Measurements from ENCODE around the gene MICAL2. TPM values are rescaled to one million over a fixed set of nuclear protein-coding genes. Genes with fewer than 3 reads are reported as not detected.
A peak's percentile ranks its signal among the peaks of the same experiment; 100 is the strongest.

Gene MICAL2
- polyA plus RNA-seq, 4 donors: 15.9 to 41.1 (median 25.6) TPM

DNA sequence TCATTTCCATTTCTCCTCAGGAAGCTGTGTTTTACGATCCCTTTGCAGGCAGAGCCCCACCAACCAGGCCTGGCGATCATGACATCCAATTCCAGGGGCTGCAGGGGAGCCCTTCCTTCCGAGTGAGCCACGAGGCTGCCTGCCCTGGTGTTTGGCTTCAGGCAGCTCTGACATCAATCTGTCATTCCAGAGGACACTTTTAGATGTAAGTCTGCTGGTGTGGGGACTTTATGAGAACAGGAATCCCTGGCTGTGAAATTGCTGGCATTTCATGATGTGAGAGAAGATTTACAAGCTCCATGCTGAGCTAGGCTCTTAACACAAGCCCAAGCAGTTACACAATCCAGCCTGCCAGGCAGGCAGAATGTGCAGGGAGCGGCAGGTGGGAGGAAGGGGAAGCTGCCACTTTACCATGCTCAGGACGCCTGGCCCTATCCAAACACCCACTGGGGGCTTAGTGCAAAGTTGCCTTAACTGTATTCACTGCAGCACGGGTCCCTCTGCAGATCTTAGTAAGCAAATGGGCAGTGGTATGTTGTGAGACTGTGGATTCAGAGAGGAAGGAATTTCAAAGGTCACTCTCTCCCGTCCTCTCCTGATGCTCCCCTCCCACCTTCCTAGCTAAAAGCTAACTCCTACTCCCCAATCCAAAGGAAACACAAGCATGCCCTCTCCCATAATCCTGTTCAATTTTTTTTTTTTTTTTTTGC is 43.4 kb upstream of the MICAL2 start:
- H3K4me3 ChIP-seq (ENCODE audit: low read depth in 1 of 3, low read length in 3 of 3): no peak overlapping the region
- no peaks in the 10 kb centered on the region for H3K27me3 ChIP-seq (ENCODE audit: control insufficient read depth in 3 of 3, insufficient read depth in 3 of 3, low read length in 3 of 3)
- no peaks in the 10 kb centered on the region for H3K36me3 ChIP-seq (ENCODE audit: control insufficient read depth in 3 of 3, insufficient read depth in 2 of 3, low read depth in 1 of 3, low read length in 3 of 3)
- FAIRE-seq (no peak), DNase-seq (peak; percentile 56 to 88)
- H3K27ac ChIP-seq (ENCODE audit: low read depth in 1 of 3, low read length in 2 of 3): peak overlapping the region in 2 of 3 donors; percentile 57 to 92
- peaks cover 0 to 23% (median 2%) of the 10 kb centered on the region in 3 donors for H3K4me1 ChIP-seq (ENCODE audit: control insufficient read depth in 3 of 3, insufficient read depth in 2 of 3, low read depth in 1 of 3, low read length in 2 of 3)
- H3K9me3 ChIP-seq (ENCODE audit: control insufficient read depth in 2 of 2, insufficient read depth in 1 of 2, low read depth in 1 of 2, low read length in 1 of 2): peaks cover 0 to 3% of the 10 kb centered on the region in 2 donors
- WGBS, 3 donors: 40 to 49% (median 46%) methylated on average over 8 of the region's 8 CpGs

DNA sequence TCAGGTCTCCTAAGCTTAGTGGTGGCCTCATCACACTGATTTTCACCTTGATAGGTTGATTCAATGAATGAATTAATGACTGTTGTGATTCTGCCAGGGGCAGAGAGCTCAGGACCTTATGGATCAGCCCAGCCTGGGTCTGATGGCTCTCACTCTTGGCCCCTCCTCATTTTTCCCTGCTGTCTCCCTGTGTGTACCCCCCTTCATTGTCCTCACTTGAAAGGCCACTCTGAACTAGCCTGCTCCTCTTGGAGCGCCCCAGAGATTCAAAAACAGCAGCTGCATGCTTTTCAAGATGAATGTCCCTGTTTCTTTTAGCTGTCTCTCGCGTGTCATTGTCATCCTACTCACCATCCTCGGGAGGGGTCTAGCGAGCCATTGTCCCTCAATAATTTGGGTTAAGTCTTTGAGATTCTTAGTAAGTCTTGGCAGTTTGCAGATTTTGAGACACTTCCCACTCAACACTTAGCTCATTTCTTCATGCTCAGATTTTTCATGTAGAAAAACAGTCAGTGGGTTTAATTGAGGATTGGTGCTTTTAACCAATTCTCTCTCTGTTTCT is 42.5 kb upstream of the MICAL2 start:
- Histone ChIP-seq H3K27ac (ENCODE audit: low read depth in 1 of 3, low read length in 2 of 3) (peak overlapping the region in 2 of 3 donors; percentile 17 to 92), H3K9me3 (ENCODE audit: control insufficient read depth in 2 of 2, insufficient read depth in 1 of 2, low read depth in 1 of 2, low read length in 1 of 2) (peaks cover 0 to 3% of the 10 kb centered on the region in 2 donors), H3K4me1 (ENCODE audit: control insufficient read depth in 3 of 3, insufficient read depth in 2 of 3, low read depth in 1 of 3, low read length in 2 of 3) (peaks cover 0 to 23% (median 2%) of the 10 kb centered on the region in 3 donors), H3K27me3 (ENCODE audit: control insufficient read depth in 3 of 3, insufficient read depth in 3 of 3, low read length in 3 of 3) (no peaks in the 10 kb centered on the region), H3K4me3 (ENCODE audit: low read depth in 1 of 3, low read length in 3 of 3) (no peak overlapping the region), H3K36me3 (ENCODE audit: control insufficient read depth in 3 of 3, insufficient read depth in 2 of 3, low read depth in 1 of 3, low read length in 3 of 3) (no peaks in the 10 kb centered on the region)
- 88 to 90% (median 89%) methylated on average over 5 of the region's 5 CpGs for WGBS, 3 donors
- DNase-seq (no peak), FAIRE-seq (no peak)

GRCh38 chr11:12069066-12069676 is 41.2 kb upstream of the MICAL2 start:
- Histone ChIP-seq H3K27ac (ENCODE audit: low read depth in 1 of 3, low read length in 2 of 3) (peak overlapping the region in 1 of 3 donors; percentile 41), H3K9me3 (ENCODE audit: control insufficient read depth in 2 of 2, insufficient read depth in 1 of 2, low read depth in 1 of 2, low read length in 1 of 2) (peaks cover 0 to 3% of the 10 kb centered on the region in 2 donors), H3K4me3 (ENCODE audit: low read depth in 1 of 3, low read length in 3 of 3) (no peak overlapping the region), H3K4me1 (ENCODE audit: control insufficient read depth in 3 of 3, insufficient read depth in 2 of 3, low read depth in 1 of 3, low read length in 2 of 3) (peaks cover 0 to 23% (median 2%) of the 10 kb centered on the region in 3 donors), H3K27me3 (ENCODE audit: control insufficient read depth in 3 of 3, insufficient read depth in 3 of 3, low read length in 3 of 3) (no peaks in the 10 kb centered on the region), H3K36me3 (ENCODE audit: control insufficient read depth in 3 of 3, insufficient read depth in 2 of 3, low read depth in 1 of 3, low read length in 3 of 3) (no peaks in the 10 kb centered on the region)
- peak; percentile 46 to 62 for DNase-seq
- 18 to 59% (median 42%) methylated on average over 12 of the region's 12 CpGs for WGBS, 3 donors
- FAIRE-seq: no peak

- no peaks in the 10 kb centered on the region for H3K36me3 ChIP-seq (ENCODE audit: control insufficient read depth in 3 of 3, insufficient read depth in 2 of 3, low read depth in 1 of 3, low read length in 3 of 3)
- FAIRE-seq (no peak), DNase-seq (no peak)
- H3K4me3 ChIP-seq (ENCODE audit: low read depth in 1 of 3, low read length in 3 of 3): no peak overlapping the region
- H3K27me3 ChIP-seq (ENCODE audit: control insufficient read depth in 3 of 3, insufficient read depth in 3 of 3, low read length in 3 of 3): no peaks in the 10 kb centered on the region
- peaks cover 0 to 23% (median 2%) of the 10 kb centered on the region in 3 donors for H3K4me1 ChIP-seq (ENCODE audit: control insufficient read depth in 3 of 3, insufficient read depth in 2 of 3, low read depth in 1 of 3, low read length in 2 of 3)
- peak overlapping the region in 1 of 3 donors; percentile 76 for H3K27ac ChIP-seq (ENCODE audit: low read depth in 1 of 3, low read length in 2 of 3)
- no peaks in the 10 kb centered on the region for H3K9me3 ChIP-seq (ENCODE audit: control insufficient read depth in 2 of 2, insufficient read depth in 1 of 2, low read depth in 1 of 2, low read length in 1 of 2)
- 79 to 84% (median 81%) methylated on average over 14 of the region's 14 CpGs for WGBS, 3 donors
These were observed 39.7 kb upstream of the MICAL2 start for GRCh38 chr11:12070446-12071267.

DNA sequence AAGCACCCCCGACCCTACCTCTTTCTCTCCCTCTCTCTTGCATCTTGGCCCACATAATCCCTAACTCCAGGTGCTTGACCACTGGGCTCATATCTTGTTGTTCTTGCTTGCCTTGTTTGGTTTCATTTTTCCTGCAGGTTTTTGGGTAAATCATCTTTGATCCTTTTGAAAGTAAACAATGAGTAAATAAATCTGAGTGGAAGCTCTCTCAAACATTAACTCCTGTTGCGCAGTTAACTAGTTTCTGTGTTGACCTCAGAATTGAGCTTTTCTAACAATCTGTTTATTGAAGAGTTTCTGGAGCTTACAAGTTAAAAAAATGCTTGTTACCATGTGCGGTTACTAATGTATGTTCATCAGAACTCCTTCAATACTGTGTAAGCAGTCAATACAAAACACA is 38.8 kb upstream of the MICAL2 start:
- H3K4me1 ChIP-seq (ENCODE audit: control insufficient read depth in 3 of 3, insufficient read depth in 2 of 3, low read depth in 1 of 3, low read length in 2 of 3): peaks cover 0 to 18% (median 2%) of the 10 kb centered on the region in 3 donors
- WGBS, 3 donors: 64 to 87% (median 74%) methylated on average over 3 of the region's 3 CpGs
- H3K27ac ChIP-seq (ENCODE audit: low read depth in 1 of 3, low read length in 2 of 3): peak overlapping the region in 1 of 3 donors; percentile 69
- H3K36me3 ChIP-seq (ENCODE audit: control insufficient read depth in 3 of 3, insufficient read depth in 2 of 3, low read depth in 1 of 3, low read length in 3 of 3): no peaks in the 10 kb centered on the region
- no peaks in the 10 kb centered on the region for H3K27me3 ChIP-seq (ENCODE audit: control insufficient read depth in 3 of 3, insufficient read depth in 3 of 3, low read length in 3 of 3)
- DNase-seq (no peak), FAIRE-seq (no peak)
- no peak overlapping the region for H3K4me3 ChIP-seq (ENCODE audit: low read depth in 1 of 3, low read length in 3 of 3)
- no peaks in the 10 kb centered on the region for H3K9me3 ChIP-seq (ENCODE audit: control insufficient read depth in 2 of 2, insufficient read depth in 1 of 2, low read depth in 1 of 2, low read length in 1 of 2)

DNA sequence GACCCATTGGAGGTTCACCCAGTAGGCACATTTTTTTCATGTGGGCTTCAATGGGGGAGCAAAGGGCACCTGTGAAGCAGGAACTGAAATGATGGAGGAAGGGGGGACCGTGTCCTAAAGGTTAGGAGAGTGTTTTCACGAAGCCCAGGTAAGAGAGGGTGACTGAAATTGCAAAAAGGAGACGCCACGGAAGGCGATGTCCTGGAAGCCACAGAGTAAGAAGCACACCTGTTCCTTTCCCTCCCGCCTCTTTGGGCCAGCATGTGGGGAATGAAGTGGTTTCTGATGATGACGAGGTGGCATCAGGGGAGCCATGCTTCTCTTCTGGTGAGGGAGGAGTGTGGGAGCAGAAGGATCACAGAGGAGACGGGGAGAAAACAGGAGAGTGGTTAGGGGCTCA is 37.0 kb upstream of the MICAL2 start:
- H3K27me3 ChIP-seq (ENCODE audit: control insufficient read depth in 3 of 3, insufficient read depth in 3 of 3, low read length in 3 of 3): no peaks in the 10 kb centered on the region
- H3K27ac ChIP-seq (ENCODE audit: low read depth in 1 of 3, low read length in 2 of 3): no peak overlapping the region
- no peak for FAIRE-seq
- H3K36me3 ChIP-seq (ENCODE audit: control insufficient read depth in 3 of 3, insufficient read depth in 2 of 3, low read depth in 1 of 3, low read length in 3 of 3): no peaks in the 10 kb centered on the region
- WGBS, 3 donors: 85 to 94% (median 93%) methylated on average over 8 of the region's 8 CpGs
- H3K4me1 ChIP-seq (ENCODE audit: control insufficient read depth in 3 of 3, insufficient read depth in 2 of 3, low read depth in 1 of 3, low read length in 2 of 3): peaks cover 0 to 4% (median 0%) of the 10 kb centered on the region in 3 donors
- H3K4me3 ChIP-seq (ENCODE audit: low read depth in 1 of 3, low read length in 3 of 3): no peak overlapping the region
- DNase-seq: no peak
- no peaks in the 10 kb centered on the region for H3K9me3 ChIP-seq (ENCODE audit: control insufficient read depth in 2 of 2, insufficient read depth in 1 of 2, low read depth in 1 of 2, low read length in 1 of 2)

- Histone ChIP-seq H3K27ac (ENCODE audit: low read depth in 1 of 3, low read length in 2 of 3) (no peak overlapping the region), H3K9me3 (ENCODE audit: control insufficient read depth in 2 of 2, insufficient read depth in 1 of 2, low read depth in 1 of 2, low read length in 1 of 2) (no peaks in the 10 kb centered on the region), H3K27me3 (ENCODE audit: control insufficient read depth in 3 of 3, insufficient read depth in 3 of 3, low read length in 3 of 3) (no peaks in the 10 kb centered on the region), H3K36me3 (ENCODE audit: control insufficient read depth in 3 of 3, insufficient read depth in 2 of 3, low read depth in 1 of 3, low read length in 3 of 3) (no peaks in the 10 kb centered on the region), H3K4me1 (ENCODE audit: control insufficient read depth in 3 of 3, insufficient read depth in 2 of 3, low read depth in 1 of 3, low read length in 2 of 3) (peaks cover 0 to 4% (median 0%) of the 10 kb centered on the region in 3 donors), H3K4me3 (ENCODE audit: low read depth in 1 of 3, low read length in 3 of 3) (no peak overlapping the region)
- no peak for FAIRE-seq
- 64 to 85% (median 82%) methylated on average over 4 of the region's 4 CpGs for WGBS, 3 donors
- peak in 1 of 2 donors; percentile 68 for DNase-seq
These were observed 36.5 kb upstream of the MICAL2 start for GRCh38 chr11:12073886-12074285.
